GM18858 (cell line): ENCODE measurements around the gene FADS2.

Experiments
- ATAC-seq: cut with Tn5 transposase; IDR thresholded peaks from one replicate; pipeline ENCODE4 v1.9.1; 2021; ENCODE audit not compliant: unreplicated experiment

FADS2 gene

DNA sequence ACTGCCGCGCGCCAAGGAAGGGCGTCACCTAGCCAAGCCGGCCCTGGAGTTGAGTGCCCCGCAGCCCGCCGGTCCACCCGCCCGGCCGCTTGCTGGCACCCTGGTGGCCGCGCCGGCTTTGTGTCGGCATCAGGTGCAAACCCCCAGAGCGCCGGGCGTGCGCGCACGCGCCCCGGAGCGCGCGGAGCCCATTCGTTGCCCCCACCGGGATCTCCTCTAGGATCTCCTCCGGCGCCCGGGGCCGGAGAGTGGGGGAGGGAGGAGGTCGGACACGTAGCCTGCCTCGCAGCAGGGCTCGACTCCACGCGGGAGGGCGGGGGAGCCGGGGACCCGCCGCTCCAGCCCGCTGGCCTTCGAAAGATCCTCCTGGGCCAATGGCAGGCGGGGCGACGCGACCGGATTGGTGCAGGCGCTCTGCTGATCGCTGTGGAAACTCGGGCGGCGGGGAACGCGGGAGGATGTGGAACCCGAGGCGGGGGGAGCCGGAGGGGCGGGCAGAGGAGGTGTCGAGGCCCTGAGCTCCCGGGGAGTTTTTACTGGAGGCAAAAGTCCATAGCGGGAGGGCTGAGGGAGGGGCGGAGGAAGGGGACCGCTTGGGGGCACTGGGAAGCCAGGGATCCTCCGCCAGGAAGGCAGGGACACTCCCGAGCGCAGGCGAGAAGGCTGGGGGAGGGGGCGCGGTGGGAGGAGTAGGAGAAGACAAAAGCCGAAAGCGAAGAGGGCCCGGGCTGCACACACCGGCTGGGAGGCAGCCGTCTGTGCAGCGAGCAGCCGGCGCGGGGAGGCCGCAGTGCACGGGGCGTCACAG, at the start of gene FADS2:
Gene FADS2 (plus strand): TSS at position 730 of the 808 bp plus-strand sequence. CDS start 91 bp downstream, outside the sequence.
- peak; percentile 61 for ATAC-seq

GRCh38 chr11:61778357-61778886, 49.7 kb upstream of the FADS2 start:
- ATAC-seq: no peak

GRCh38 chr11:61778920-61779650, 49.0 kb upstream of the FADS2 start:
- ATAC-seq: no peak

- ATAC-seq: no peak
These were observed 48.2 kb upstream of the FADS2 start for GRCh38 chr11:61779666-61780525.

- ATAC-seq: no peak
These were observed 47.4 kb upstream of the FADS2 start for GRCh38 chr11:61780581-61781162.

DNA sequence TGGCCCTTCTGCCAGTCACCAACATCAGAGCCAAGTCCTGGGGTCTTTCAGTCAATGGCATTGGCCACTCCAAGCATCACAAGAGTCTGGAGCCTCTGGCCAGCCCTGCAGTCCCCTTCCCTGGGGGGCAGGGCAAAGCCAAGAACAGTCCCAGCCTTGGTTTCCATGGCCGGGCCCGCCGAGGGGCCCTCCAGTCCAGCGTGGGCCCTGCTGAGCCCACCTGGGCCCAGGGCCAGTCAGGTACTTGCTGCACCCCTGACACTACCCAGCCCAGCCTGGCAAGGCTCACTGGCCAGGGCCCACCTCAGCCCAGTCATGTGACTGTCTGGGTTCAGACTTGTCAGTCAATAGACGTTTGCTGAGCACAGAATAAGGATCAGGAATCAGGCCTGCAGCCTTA, 46.5 kb upstream of the FADS2 start:
- ATAC-seq: no peak

DNA sequence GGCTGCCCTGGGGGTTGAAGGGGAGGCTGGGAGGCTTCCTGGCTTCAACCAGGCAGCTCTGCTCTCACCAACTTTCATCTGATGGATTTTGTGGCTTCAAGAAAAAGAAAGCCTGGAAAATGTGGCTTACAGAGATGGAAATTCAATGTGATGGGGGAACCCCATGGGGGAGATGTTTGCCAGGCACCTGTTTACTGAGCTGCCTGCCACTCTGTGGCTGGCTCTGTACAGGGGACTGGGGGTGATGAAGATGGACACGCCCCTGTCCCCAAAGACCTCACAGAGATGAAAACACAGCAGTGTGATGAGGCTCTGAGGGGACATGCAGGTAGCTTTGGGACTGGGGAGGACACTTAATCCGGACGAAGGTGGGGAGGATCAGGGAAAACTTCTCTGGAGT, 45.8 kb upstream of the FADS2 start:
- no peak for ATAC-seq

DNA sequence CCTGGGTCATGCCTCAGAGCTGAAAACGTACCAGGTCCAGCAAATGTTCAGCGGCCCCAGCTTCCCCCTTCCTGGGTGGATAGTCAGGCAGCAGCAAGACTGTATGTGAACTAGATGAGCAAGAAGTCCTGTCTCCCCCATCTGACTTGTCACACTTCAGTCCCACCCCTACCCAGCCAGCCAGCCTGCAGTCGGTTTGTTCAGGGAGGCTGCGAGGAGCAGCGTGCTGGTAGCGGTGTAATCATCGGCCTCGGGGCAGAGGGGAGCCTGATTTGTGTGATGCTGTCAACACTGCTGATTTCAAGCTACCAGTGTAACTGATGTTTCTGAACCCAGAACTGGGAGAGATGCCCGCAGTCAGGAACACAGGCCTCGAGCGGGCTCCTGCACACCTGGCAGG, 45.3 kb upstream of the FADS2 start:
- ATAC-seq: no peak

DNA sequence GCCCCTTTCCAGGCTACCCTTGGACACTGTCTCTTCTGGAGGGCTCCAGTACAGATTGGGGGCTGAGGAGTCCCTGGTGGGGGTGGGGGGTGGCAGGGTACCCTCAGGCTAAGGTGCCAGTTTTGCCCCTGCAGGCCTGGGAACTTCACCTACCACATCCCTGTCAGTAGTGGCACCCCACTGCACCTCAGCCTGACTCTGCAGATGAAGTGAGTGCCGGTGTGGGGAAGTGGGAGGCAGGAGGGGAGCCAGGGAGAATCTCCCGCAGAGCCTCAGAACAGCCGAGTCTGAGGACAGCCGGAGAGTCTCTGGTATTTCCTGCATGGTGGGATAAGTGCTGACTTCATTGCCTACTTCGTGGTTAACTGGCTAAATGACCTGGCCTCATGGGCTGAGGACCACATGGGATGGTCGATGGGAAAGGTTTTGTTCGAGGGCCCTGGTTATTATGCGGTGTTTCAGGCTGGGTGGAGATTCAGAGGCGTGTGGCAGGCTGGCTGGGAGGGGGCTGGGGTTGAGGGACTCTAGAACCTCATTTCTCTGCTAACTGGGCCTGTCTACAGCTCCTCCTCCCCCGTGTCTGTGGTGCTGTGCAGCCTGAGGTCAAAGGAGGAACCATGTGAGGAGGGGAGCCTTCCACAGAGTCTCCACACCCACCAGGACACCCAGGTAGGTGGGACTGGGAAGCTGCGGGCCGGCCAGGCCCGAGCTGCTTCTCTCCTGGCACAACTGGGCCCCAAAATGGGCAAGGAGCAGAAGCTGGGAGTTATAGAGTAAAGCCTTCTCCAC, 44.2 kb upstream of the FADS2 start:
- no peak for ATAC-seq

DNA sequence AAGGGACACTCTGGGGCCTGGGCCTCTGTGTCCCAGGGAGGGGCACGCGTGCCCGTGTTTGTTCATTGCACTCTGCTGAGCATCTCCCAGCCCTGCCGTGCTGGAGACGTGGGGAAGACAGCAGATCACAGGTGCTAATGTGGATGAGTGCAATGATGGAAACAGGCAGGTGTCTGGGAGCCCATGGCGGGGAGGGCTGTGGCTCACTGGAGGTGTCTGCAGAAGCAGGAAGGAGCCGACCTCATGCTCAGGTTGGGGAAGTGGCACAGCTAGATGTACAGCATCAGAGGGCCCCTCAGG, 43.6 kb upstream of the FADS2 start:
- ATAC-seq: no peak

DNA sequence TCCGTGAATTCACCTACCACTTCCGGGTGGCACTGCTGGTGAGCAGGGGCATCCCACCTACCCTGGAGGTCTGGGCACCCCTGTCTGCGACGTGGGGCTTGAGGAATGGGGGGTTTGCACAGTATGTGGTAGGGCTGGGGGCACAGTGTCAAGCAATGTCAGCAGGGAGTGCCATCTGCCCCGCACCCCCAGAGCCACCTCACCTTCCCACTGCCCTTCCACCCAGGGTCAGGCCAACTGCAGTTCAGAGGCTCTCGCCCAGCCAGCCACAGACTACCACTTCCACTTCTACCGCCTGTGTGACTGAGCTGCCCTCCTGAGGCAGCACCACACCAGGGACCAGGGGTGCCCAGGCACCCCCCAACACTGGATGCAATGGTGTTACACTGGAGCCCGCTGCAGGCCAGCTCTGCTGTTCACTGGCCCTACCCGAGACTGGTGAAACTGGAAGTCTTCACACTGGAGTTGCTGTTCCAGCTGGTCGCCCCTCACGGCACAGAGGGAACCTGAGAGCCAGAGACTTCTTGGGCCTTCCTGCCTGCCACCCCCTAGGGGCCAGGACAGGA, 42.2 kb upstream of the FADS2 start:
- no peak for ATAC-seq

GRCh38 chr11:61787928-61788491, 40.1 kb upstream of the FADS2 start:
- ATAC-seq: no peak

- peak; percentile 19 for ATAC-seq
These were observed 36.3 kb upstream of the FADS2 start for GRCh38 chr11:61791737-61792309.

GRCh38 chr11:61792310-61793082, 35.6 kb upstream of the FADS2 start, which contains the start of the genes FEN1 and TMEM258:
TSS of gene FEN1 (plus strand) at chr11:61792911. CDS start at chr11:61795362, 2,451 bp downstream.
TSS of gene TMEM258 (minus strand) at chr11:61792599. CDS start at chr11:61792558, 41 bp downstream.
- ATAC-seq: peak; percentile 56

GRCh38 chr11:61793083-61793828, 34.8 kb upstream of the FADS2 start:
- no peak for ATAC-seq

DNA sequence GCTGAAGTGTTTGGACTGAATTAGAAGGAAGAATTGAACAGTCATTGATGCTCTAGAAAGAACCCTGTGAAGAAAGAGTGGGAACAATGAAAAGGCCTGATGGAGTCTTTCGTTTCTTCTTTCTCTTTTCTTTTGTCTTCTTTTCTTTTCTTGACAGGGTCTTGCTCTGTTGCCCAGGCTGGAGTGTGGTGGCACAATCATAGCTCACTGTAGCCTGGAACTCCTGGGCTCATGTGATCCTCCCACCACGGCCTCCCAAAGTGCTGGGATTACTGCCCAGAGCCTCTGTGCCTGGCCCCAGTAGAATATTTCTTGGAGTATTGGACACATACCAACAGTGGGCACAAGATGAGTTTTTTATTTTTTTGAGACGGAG, 34.3 kb upstream of the FADS2 start:
- ATAC-seq: no peak

- ATAC-seq: no peak
These were observed 33.5 kb upstream of the FADS2 start for GRCh38 chr11:61794579-61794978.

DNA sequence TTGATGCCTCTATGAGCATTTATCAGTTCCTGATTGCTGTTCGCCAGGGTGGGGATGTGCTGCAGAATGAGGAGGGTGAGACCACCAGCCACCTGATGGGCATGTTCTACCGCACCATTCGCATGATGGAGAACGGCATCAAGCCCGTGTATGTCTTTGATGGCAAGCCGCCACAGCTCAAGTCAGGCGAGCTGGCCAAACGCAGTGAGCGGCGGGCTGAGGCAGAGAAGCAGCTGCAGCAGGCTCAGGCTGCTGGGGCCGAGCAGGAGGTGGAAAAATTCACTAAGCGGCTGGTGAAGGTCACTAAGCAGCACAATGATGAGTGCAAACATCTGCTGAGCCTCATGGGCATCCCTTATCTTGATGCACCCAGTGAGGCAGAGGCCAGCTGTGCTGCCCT, 32.6 kb upstream of the FADS2 start:
- no peak for ATAC-seq
